ENCODE results near the gene TIMM29. TPM values are rescaled to one million over a fixed set of nuclear protein-coding genes. Genes with fewer than 3 reads are reported as not detected.
A peak's percentile ranks its signal among the peaks of the same experiment; 100 is the strongest.

Gene TIMM29
- total RNA-seq, 1 experiment from 2014 or later: 19.3 TPM

GRCh38 chr19:10965398-10965797 is 36.8 kb downstream of the TIMM29 start:
- in situ Hi-C loops (cut with HindIII; ENCODE audit: low pct_unique_long_range_greater_than_20kb, low sequenced_read_pairs): no loop called here

GRCh38 chr19:10966809-10967208 is 38.2 kb downstream of the TIMM29 start:
- in situ Hi-C loops (cut with HindIII; ENCODE audit: low pct_unique_long_range_greater_than_20kb, low sequenced_read_pairs): no loop called here
- no peak for DNase-seq (ENCODE audit: low read depth, low spot score)

More at GRCh38 chr19:10965398-10965797, 36.8 kb downstream of the TIMM29 start:
- DNase-seq (ENCODE audit: low read depth, low spot score): no peak

GRCh38 chr19:10968527-10969135 is 40.0 kb downstream of the TIMM29 start:
- in situ Hi-C loops (cut with HindIII; ENCODE audit: low pct_unique_long_range_greater_than_20kb, low sequenced_read_pairs): no loop called here
- no peak for DNase-seq (ENCODE audit: low read depth, low spot score)

- in situ Hi-C loops (cut with HindIII; ENCODE audit: low pct_unique_long_range_greater_than_20kb, low sequenced_read_pairs): no loop called here
- DNase-seq (ENCODE audit: low read depth, low spot score): no peak
Measured at GRCh38 chr19:10971107-10971726, 42.6 kb downstream of the TIMM29 start.

GRCh38 chr19:10975374-10976130 is 46.9 kb downstream of the TIMM29 start:
- peak; percentile 35 for DNase-seq (ENCODE audit: low read depth, low spot score)
- in situ Hi-C loops (cut with HindIII; ENCODE audit: low pct_unique_long_range_greater_than_20kb, low sequenced_read_pairs): no loop called here

- no peak for DNase-seq (ENCODE audit: low read depth, low spot score)
- in situ Hi-C loops (cut with HindIII; ENCODE audit: low pct_unique_long_range_greater_than_20kb, low sequenced_read_pairs): no loop called here
Measured at GRCh38 chr19:10976131-10976892, 47.7 kb downstream of the TIMM29 start.

- DNase-seq (ENCODE audit: low read depth, low spot score): no peak
- in situ Hi-C loops (cut with HindIII; ENCODE audit: low pct_unique_long_range_greater_than_20kb, low sequenced_read_pairs): no loop called here
Measured at GRCh38 chr19:10977742-10978092, 49.1 kb downstream of the TIMM29 start.

Other genes starting within 250 kb of the TIMM29 start
- gene QTRT1, start 227.4 kb upstream of the TIMM29 start, total RNA-seq (2014; rRNA removed; shearing (Covaris generic)): 18.2 and 18.9 TPM in 2 replicates
- 23.7 and 31.7 TPM in 2 replicates for gene DNM2, start 210.7 kb upstream of the TIMM29 start, total RNA-seq (2014; rRNA removed; shearing (Covaris generic))
- 55.5 and 61.9 TPM in 2 replicates for gene TMED1, start 92.6 kb upstream of the TIMM29 start, total RNA-seq (2014; rRNA removed; shearing (Covaris generic))
- 0.71 and 0.98 TPM in 2 replicates for gene C19orf38, start 80.4 kb upstream of the TIMM29 start, total RNA-seq (2014; rRNA removed; shearing (Covaris generic))
- gene CARM1, start 57.3 kb upstream of the TIMM29 start, total RNA-seq (2014; rRNA removed; shearing (Covaris generic)): 18.4 and 18.6 TPM in 2 replicates
- 42.8 and 45.3 TPM in 2 replicates for gene YIPF2, start 172 bp upstream of the TIMM29 start, total RNA-seq (2014; rRNA removed; shearing (Covaris generic))
- gene SMARCA4, start 32.2 kb downstream of the TIMM29 start, total RNA-seq (2014; rRNA removed; shearing (Covaris generic)): 5.8 and 7.2 TPM in 2 replicates
- gene LDLR, start 160.7 kb downstream of the TIMM29 start, total RNA-seq (2014; rRNA removed; shearing (Covaris generic)): 39.0 and 51.2 TPM in 2 replicates
- 18.7 and 23.4 TPM in 2 replicates for gene SPC24, start 227.0 kb downstream of the TIMM29 start, total RNA-seq (2014; rRNA removed; shearing (Covaris generic))